ENCODE results near the gene GASK1B. TPM values are rescaled to one million over a fixed set of nuclear protein-coding genes. Genes with fewer than 3 reads are reported as not detected.
A peak's percentile ranks its signal among the peaks of the same experiment; 100 is the strongest.

GASK1B gene
- total and polyA plus RNA-seq, 2 of the 13 experiments (the other 11 are each of a cell fraction or from before 2014, with no cell fraction given): 29.1 to 40.4 TPM

GRCh38 chr4:158211222-158211621, 38.4 kb upstream of the GASK1B start (continued):
- TF ChIP-seq, protein P1, sequence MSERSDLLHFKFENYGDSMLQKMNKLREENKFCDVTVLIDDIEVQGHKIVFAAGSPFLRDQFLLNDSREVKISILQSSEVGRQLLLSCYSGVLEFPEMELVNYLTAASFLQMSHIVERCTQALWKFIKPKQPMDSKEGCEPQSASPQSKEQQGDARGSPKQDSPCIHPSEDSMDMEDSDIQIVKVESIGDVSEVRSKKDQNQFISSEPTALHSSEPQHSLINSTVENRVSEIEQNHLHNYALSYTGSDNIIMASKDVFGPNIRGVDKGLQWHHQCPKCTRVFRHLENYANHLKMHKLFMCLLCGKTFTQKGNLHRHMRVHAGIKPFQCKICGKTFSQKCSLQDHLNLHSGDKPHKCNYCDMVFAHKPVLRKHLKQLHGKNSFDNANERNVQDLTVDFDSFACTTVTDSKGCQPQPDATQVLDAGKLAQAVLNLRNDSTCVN (CRISPR knock-in tag; IDR thresholded peaks at IDR 0.05; ENCODE audit: borderline replicate concordance): no peak
- TF ChIP-seq ZMYM2 (CRISPR knock-in tag; IDR thresholded peaks at IDR 0.05) (no peak), DNMT3B (CRISPR knock-in tag; conservative IDR thresholded peaks at IDR 0.05) (no peak), SALL1 (CRISPR knock-in tag; IDR thresholded peaks at IDR 0.05) (peak; percentile 26; the same call in 1 of the 2 replicates), SETDB1 (CRISPR knock-in tag; IDR thresholded peaks at IDR 0.05; ENCODE audit: borderline replicate concordance) (no peak), PAXIP1 (CRISPR knock-in tag; conservative IDR thresholded peaks at IDR 0.05) (peak; percentile 40; the same call in 1 of the 2 replicates), KDM3A (CRISPR knock-in tag; IDR thresholded peaks at IDR 0.05; ENCODE audit: low read depth) (no peak), ZFP41 (CRISPR knock-in tag; IDR thresholded peaks at IDR 0.05; ENCODE audit: borderline replicate concordance) (no peak), BORCS8-MEF2B (CRISPR knock-in tag; IDR thresholded peaks at IDR 0.05) (no peak), ZMYM4 (CRISPR knock-in tag; IDR thresholded peaks at IDR 0.05) (0 out of 2 replicates have a peak, but pooled peaks have one; percentile 46), HOXD1 (CRISPR knock-in tag; IDR thresholded peaks at IDR 0.05) (no peak), CEBPG (CRISPR knock-in tag; IDR thresholded peaks at IDR 0.05) (peak; percentile 18; the same call in 1 of the 2 replicates), PBX2 (CRISPR knock-in tag; IDR thresholded peaks at IDR 0.05) (no peak), HES4 (CRISPR knock-in tag; IDR thresholded peaks at IDR 0.05; ENCODE audit: borderline replicate concordance) (no peak), HCFC1 (IDR thresholded peaks at IDR 0.05; ENCODE audit: low read depth, low read length) (no peak), ZNF274 (CRISPR knock-in tag; IDR thresholded peaks at IDR 0.05) (no peak), HDAC6 (IDR thresholded peaks at IDR 0.05; ENCODE audit: low read depth, low read length) (no peak)
- TF ChIP-seq, protein P2, sequence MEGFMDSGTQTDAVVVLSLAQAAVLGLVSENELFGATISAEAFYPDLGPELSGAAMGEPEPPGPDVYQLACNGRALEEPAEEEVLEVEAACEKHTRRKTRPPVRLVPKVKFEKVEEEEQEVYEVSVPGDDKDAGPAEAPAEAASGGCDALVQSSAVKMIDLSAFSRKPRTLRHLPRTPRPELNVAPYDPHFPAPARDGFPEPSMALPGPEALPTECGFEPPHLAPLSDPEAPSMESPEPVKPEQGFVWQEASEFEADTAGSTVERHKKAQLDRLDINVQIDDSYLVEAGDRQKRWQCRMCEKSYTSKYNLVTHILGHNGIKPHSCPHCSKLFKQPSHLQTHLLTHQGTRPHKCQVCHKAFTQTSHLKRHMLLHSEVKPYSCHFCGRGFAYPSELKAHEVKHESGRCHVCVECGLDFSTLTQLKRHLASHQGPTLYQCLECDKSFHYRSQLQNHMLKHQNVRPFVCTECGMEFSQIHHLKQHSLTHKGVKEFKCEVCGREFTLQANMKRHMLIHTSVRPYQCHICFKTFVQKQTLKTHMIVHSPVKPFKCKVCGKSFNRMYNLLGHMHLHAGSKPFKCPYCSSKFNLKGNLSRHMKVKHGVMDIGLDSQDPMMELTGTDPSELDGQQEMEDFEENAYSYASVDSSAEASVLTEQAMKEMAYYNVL (CRISPR knock-in tag; IDR thresholded peaks at IDR 0.05; ENCODE audit: borderline replicate concordance): no peak
- TF ChIP-seq, protein P3, sequence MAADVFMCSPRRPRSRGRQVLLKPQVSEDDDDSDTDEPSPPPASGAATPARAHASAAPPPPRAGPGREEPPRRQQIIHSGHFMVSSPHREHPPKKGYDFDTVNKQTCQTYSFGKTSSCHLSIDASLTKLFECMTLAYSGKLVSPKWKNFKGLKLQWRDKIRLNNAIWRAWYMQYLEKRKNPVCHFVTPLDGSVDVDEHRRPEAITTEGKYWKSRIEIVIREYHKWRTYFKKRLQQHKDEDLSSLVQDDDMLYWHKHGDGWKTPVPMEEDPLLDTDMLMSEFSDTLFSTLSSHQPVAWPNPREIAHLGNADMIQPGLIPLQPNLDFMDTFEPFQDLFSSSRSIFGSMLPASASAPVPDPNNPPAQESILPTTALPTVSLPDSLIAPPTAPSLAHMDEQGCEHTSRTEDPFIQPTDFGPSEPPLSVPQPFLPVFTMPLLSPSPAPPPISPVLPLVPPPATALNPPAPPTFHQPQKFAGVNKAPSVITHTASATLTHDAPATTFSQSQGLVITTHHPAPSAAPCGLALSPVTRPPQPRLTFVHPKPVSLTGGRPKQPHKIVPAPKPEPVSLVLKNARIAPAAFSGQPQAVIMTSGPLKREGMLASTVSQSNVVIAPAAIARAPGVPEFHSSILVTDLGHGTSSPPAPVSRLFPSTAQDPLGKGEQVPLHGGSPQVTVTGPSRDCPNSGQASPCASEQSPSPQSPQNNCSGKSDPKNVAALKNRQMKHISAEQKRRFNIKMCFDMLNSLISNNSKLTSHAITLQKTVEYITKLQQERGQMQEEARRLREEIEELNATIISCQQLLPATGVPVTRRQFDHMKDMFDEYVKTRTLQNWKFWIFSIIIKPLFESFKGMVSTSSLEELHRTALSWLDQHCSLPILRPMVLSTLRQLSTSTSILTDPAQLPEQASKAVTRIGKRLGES (CRISPR knock-in tag; IDR thresholded peaks at IDR 0.05; ENCODE audit: borderline replicate concordance): no peak
